Mucosa of rectum (tissue), 2 donors: ENCODE measurements around the gene KCNB1.

ENCODE experiments used
- H3K27ac ChIP-seq, 2 donors: one replicate each; pipeline ENCODE4 v1.7.0; 2013; ENCODE audit warnings: inconsistent platforms in 2 of 2, low read depth in 2 of 2, low read length in 2 of 2
- H3K27me3 ChIP-seq, 2 donors: one replicate each; pipeline ENCODE4 v1.7.0; 2013; ENCODE audit warnings: low read length in 2 of 2; ENCODE audit not compliant: control insufficient read depth in 2 of 2, insufficient read depth in 2 of 2
- H3K36me3 ChIP-seq, 2 donors: one replicate each; pipeline ENCODE4 v1.7.0; 2013; ENCODE audit warnings: low read length in 2 of 2; ENCODE audit not compliant: control insufficient read depth in 2 of 2, insufficient read depth in 2 of 2
- H3K4me1 ChIP-seq, 2 donors: one replicate each; pipeline ENCODE4 v1.7.0; 2013; ENCODE audit warnings: low read length in 2 of 2, mild to moderate bottlenecking in 1 of 2; ENCODE audit not compliant: control insufficient read depth in 2 of 2, insufficient read depth in 2 of 2
- H3K4me3 ChIP-seq, 2 donors: one replicate each; pipeline ENCODE4 v1.7.0; 2013; ENCODE audit warnings: low read length in 2 of 2
- H3K9ac ChIP-seq, 2 donors: one replicate each; pipeline ENCODE4 v1.7.0; 2013; ENCODE audit warnings: low read length in 2 of 2, low read depth in 1 of 2, mild to moderate bottlenecking in 1 of 2
- H3K9me3 ChIP-seq, 2 donors: one replicate each; pipeline ENCODE4 v1.7.0; 2013; ENCODE audit warnings: low read length in 2 of 2; ENCODE audit not compliant: control insufficient read depth in 2 of 2
- donor health status: healthy.
- donor health status: Normal muscosa, but diverticular disease.

Gene KCNB1

GRCh38 chr20:49340161-49340966 lies 142.1 kb downstream of the KCNB1 start:
- Histone ChIP-seq H3K27me3 (peaks cover 2 to 3% of the 10 kb centered on the region in 2 donors), H3K27ac (no peak overlapping the region), H3K4me3 (no peak overlapping the region), H3K9ac (no peak overlapping the region), H3K36me3 (no peaks in the 10 kb centered on the region), H3K9me3 (no peaks in the 10 kb centered on the region), H3K4me1 (no peaks in the 10 kb centered on the region)

GRCh38 chr20:49339123-49339522 lies 143.3 kb downstream of the KCNB1 start:
- H3K27ac ChIP-seq = no peak overlapping the region
- no peaks in the 10 kb centered on the region for H3K9me3 ChIP-seq
- H3K36me3 ChIP-seq = no peaks in the 10 kb centered on the region
- peaks cover 2 to 3% of the 10 kb centered on the region in 2 donors for H3K27me3 ChIP-seq
- H3K9ac ChIP-seq = no peak overlapping the region
- no peaks in the 10 kb centered on the region for H3K4me1 ChIP-seq
- no peak overlapping the region for H3K4me3 ChIP-seq

- H3K36me3 ChIP-seq = no peaks in the 10 kb centered on the region
- no peak overlapping the region for H3K4me3 ChIP-seq
- no peaks in the 10 kb centered on the region for H3K4me1 ChIP-seq
- no peak overlapping the region for H3K9ac ChIP-seq
- H3K27me3 ChIP-seq = no peaks in the 10 kb centered on the region
- no peaks in the 10 kb centered on the region for H3K9me3 ChIP-seq
- H3K27ac ChIP-seq = no peak overlapping the region
Observed at GRCh38 chr20:49338061-49338460, 144.4 kb downstream of the KCNB1 start.

GRCh38 chr20:49337357-49337756 lies 145.1 kb downstream of the KCNB1 start:
- no peak overlapping the region for H3K27ac ChIP-seq

GRCh38 chr20:49336786-49337185 lies 145.7 kb downstream of the KCNB1 start:
- no peak overlapping the region for H3K27ac ChIP-seq
- no peaks in the 10 kb centered on the region for H3K36me3 ChIP-seq
- H3K9ac ChIP-seq = no peak overlapping the region
- no peak overlapping the region for H3K4me3 ChIP-seq
- H3K4me1 ChIP-seq = no peaks in the 10 kb centered on the region
- H3K27me3 ChIP-seq = no peaks in the 10 kb centered on the region
- H3K9me3 ChIP-seq = no peaks in the 10 kb centered on the region

More at GRCh38 chr20:49337357-49337756, 145.1 kb downstream of the KCNB1 start:
- Histone ChIP-seq H3K4me3 (no peak overlapping the region), H3K36me3 (no peaks in the 10 kb centered on the region), H3K9me3 (no peaks in the 10 kb centered on the region), H3K4me1 (no peaks in the 10 kb centered on the region), H3K9ac (no peak overlapping the region), H3K27me3 (no peaks in the 10 kb centered on the region)

- no peak overlapping the region for H3K4me3 ChIP-seq
- H3K27me3 ChIP-seq = no peaks in the 10 kb centered on the region
- no peak overlapping the region for H3K27ac ChIP-seq
- no peaks in the 10 kb centered on the region for H3K9me3 ChIP-seq
- H3K4me1 ChIP-seq = no peaks in the 10 kb centered on the region
- no peak overlapping the region for H3K9ac ChIP-seq
- H3K36me3 ChIP-seq = no peaks in the 10 kb centered on the region
Observed at GRCh38 chr20:49335476-49335875, 147.0 kb downstream of the KCNB1 start.

GRCh38 chr20:49330701-49331615 lies 151.5 kb downstream of the KCNB1 start:
- Histone ChIP-seq H3K36me3 (no peaks in the 10 kb centered on the region), H3K27ac (no peak overlapping the region), H3K9me3 (no peaks in the 10 kb centered on the region), H3K4me1 (no peaks in the 10 kb centered on the region), H3K27me3 (no peaks in the 10 kb centered on the region), H3K4me3 (no peak overlapping the region), H3K9ac (no peak overlapping the region)

- H3K4me1 ChIP-seq = peaks cover 2% of the 10 kb centered on the region in 2 donors
- no peaks in the 10 kb centered on the region for H3K36me3 ChIP-seq
- H3K27me3 ChIP-seq = no peaks in the 10 kb centered on the region
- H3K27ac ChIP-seq = no peak overlapping the region
- no peak overlapping the region for H3K9ac ChIP-seq
- H3K9me3 ChIP-seq = no peaks in the 10 kb centered on the region
- no peak overlapping the region for H3K4me3 ChIP-seq
Observed at GRCh38 chr20:49328790-49329189, 153.7 kb downstream of the KCNB1 start.

- Histone ChIP-seq H3K4me1 (peaks cover 2 to 5% of the 10 kb centered on the region in 2 donors), H3K4me3 (no peak overlapping the region), H3K36me3 (no peaks in the 10 kb centered on the region), H3K27me3 (peaks cover 0 to under 1% of the 10 kb centered on the region in 2 donors), H3K9ac (no peak overlapping the region), H3K9me3 (no peaks in the 10 kb centered on the region), H3K27ac (no peak overlapping the region)
Observed at GRCh38 chr20:49326026-49326425, 156.4 kb downstream of the KCNB1 start.

GRCh38 chr20:49324306-49324705 lies 158.2 kb downstream of the KCNB1 start:
- no peak overlapping the region for H3K27ac ChIP-seq
- H3K4me3 ChIP-seq = no peak overlapping the region
- H3K27me3 ChIP-seq = peaks cover 8 to 10% of the 10 kb centered on the region in 2 donors
- no peaks in the 10 kb centered on the region for H3K36me3 ChIP-seq
- H3K9ac ChIP-seq = no peak overlapping the region
- peaks cover 2 to 7% of the 10 kb centered on the region in 2 donors for H3K4me1 ChIP-seq
- no peaks in the 10 kb centered on the region for H3K9me3 ChIP-seq
